Superior temporal gyrus (tissue), 1 donor: ENCODE data around the gene SH3TC1.

Experiments used
- DNase-seq: peaks from one replicate; pipeline ENCODE4 v3.0.0-alpha.2; 2016; ENCODE audit errors: extremely low spot score

Gene SH3TC1

DNA sequence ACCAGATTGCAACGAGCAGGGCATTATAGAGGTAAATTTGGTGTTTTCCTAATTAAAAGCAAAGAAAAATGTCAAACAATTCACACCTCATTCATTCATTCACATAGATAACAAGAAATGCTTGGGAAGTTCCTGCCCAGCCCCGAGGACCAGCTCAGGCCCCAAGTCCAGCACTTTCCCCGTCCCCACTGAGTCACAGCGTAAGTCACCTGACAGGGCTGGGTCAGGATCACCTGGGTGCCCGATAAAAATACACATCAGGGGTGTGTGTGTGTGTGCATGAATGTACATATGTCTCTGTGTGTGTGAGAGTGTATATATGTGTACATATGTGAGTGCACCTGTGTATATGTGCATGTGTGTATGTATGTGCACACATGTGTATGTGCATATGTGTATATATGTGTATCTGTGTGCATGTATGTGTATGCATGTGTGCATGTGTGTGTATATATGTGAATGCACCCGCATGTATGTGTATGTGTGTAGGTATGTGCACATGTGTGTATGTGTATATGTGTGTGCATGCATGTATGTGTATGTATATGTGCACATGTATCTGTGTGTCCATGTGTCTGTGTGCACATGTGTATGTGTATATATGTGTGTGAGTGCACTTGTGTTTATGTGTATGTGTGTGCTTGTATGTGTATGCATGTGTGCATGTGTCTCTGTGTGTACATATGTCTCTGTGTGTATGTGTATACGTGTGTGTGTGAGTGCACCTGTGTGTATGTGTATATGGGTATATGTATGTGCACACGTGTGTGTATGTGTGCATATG, 18.6 kb upstream of the SH3TC1 start:
- no peak for DNase-seq

DNA sequence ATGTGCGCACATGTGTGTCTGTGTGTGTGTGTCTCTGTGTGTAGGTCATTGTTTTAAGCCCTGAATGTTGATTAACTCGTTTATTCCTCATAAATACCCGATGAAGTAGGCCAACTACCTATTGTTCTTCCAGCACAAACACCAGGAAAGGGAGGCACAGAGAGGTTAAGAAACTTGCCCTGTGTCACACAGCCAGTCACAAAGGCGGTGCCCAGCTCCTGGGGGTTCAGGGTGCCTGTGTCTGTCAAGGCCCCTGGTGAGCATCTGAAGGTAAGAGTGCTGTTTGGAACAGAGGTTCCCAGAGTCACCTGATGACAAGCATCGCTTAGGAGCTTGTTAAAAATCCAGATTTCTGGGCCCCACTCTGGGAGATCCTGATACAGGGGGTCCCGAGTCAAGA, 18.0 kb upstream of the SH3TC1 start:
- no peak for DNase-seq

DNA sequence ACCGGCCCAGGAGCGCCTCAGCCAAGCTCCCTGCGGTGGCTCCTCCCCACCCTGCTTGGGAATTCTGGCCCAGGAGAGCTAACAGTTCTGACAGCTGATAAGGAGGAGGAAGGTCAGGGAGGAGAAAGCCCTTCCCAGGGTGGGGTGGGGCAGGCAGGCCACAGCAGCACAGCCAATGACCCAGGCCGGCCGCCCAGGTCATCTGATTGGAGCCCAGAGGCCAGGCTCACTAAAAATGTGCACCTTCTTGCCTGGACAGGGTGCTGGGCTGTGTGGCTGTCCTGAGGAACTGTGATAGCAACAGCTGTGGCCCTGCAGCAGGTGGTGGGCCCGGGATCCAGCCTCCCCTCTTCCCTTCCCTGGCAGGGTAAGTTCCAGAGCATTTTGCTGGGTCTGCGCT, 17.2 kb upstream of the SH3TC1 start:
- no peak for DNase-seq

DNA sequence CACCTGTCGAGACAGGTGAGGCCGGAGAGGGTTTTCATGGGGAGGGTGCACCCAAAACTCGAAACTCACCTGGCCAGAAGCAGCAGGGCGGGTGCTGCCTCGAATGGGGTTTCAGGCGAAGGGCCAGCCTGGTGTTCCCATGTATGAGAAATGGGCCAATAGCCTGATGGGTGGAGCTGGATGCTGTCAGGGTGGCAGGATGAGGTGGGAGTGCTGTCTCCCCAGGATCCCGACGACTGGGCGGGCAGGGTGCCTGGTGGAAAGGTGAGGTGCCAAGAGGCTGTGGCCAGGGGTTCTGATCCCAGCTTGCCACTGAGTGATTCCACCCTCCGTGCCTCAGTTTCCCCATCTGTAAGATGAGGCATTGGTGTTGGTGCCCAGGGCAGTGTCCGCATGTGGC, 16.8 kb upstream of the SH3TC1 start:
- DNase-seq = no peak

DNA sequence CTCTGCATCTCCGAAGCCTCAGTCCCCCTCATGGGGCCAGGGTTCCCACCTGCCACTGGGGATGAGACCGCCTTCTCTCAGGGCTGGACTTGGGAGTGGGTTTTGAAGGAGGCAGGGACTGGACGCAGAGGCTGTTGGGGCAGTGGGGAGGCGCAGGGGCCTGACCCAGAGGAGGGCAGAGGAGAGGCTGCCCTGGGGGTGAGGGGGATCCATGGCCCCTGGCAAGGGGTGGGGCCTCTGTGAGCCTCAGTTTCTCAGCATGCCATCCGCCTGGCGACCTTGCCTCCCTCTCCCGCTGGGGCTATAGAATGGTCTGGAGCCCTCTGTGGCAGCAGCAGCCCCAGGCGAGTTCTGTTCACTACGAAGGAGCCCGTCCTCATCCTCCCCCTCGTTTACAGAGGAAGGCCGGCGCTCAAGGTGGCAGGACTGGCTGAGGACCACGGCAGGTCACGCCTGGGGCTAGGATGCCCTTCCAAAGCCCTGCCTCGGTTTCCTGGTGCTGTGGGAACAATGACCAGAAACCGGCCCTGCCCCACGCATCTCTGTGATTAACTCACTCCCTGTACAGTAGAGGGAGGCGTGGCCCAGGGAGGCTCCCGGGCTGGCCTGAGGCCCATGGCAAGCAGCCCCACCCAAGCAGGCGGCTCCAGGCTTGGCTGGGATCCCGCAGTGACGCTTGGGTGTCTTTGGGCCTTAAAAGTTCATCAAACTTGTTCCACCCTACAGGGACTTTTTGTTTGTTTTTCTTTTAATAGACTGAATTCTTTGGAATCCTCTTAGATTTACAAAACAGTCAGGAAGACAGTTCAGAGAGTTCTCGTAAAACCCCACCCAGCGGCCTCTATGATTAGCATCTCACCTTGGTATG, 16.0 kb upstream of the SH3TC1 start:
- DNase-seq = no peak

DNA sequence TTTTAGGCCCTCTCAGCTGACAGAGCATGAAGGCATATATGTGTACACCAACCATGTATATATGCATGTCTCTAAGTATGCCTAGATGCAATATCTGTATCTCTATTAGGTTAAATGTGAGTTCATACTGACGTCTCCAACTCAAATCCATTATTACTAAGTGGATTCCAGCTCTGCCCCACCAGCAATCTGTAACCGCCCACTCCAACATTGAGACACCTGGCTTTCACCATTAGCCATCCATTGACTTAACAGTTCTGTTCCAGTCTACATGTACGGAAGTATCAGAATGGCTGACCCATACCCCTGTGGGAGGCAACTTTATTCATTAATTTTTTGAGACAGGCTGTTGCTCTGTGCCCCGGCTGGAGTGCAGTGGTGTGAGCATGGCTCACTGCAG, 15.0 kb upstream of the SH3TC1 start:
- DNase-seq = no peak

DNA sequence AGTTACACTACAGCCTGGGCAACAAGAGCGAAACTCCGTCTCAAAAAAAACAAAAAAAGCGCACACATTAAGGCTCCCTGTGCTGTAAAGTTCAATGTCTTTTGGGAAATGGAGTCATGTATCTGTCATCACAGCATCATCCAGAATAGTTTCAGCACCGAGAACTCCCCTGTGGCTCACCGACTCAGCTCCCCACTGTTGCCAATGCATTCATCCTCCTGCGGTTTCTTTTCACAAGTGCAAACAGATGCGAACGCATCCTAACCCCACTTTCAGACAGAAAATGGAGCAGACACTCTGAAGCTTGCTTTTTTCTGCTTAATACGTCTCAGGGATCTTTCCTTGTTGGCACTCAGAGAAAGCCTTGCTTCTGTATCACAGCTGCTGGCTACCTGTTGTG, 13.8 kb upstream of the SH3TC1 start:
- DNase-seq = no peak

DNA sequence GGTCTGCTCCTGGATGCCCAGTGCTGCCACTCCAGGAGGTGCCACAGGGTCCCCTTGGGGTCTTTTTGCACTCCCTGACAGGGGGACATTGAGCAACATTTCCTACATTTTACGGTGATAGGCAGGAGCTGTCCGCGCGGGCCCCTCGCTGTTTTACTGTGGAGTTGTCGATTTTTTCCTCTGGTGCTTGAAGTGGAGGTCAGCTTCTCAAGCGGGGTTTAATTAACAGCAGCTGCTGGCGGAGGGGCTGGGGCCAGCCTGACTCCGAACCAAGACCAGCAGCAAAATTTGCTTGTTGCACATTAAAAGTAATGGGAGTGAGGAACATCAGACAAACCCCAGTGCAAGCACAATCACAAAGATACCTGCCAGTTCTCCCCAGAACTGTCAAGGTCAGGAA, 13.2 kb upstream of the SH3TC1 start:
- DNase-seq = no peak

DNA sequence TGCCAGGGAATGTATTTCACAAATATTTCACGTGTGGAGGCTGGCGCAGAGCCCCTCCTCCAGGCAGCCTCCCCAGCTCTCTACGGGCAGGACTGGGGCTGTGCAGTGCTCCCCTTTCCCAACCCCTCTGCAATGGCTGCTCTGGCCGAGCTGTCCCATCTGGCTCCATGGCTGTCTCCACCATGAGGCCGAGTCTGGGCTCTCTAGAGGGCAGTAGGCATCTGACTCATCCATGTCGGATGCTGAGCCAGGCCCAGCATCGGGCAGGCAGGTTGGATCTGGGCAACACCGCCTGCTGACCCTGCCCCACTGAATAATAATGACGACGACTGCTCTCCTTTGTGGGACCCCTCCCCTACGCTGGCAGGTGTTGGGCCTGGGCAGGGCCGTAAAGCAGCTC, 11.0 kb upstream of the SH3TC1 start:
- no peak for DNase-seq

DNA sequence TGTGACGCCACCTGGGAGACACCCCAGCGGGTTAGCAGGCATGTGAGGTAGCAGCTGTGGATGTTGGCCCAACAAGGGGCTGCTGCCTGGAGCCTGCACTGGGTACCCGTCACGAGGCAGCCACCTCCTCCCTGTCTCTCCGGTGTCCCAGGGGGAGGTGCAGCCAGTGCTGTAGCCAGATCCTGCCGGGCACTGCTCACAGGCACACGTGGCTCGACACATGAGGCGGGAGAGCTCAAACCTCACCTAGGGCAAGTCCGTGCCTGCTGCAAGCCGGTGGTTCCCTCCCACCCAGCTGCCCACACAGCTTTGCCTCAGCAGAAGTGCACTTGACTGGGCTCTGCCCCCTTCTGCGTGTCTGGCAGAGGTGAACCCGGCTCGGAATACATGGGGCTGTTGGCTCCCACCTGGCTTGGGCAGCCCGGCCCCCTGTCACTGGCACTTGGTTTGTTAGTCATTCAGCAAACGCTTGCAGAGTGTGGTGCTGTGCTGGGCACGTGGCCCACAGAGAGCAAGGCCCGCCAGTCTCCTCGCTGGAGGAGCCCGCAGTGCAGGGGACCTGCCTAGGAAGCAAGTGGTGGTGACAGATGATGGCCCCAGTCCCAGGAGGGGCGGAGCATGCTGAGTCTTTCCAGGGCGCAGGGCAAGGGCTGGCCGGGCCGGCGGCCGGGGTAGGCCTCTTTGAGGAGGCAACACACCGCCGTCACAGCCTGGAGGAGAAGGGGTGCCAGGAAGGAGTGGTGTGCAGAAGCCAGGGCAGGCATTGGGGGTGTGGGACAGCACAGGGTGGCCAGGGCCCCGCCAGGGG, 10.1 kb upstream of the SH3TC1 start:
- DNase-seq = no peak

DNA sequence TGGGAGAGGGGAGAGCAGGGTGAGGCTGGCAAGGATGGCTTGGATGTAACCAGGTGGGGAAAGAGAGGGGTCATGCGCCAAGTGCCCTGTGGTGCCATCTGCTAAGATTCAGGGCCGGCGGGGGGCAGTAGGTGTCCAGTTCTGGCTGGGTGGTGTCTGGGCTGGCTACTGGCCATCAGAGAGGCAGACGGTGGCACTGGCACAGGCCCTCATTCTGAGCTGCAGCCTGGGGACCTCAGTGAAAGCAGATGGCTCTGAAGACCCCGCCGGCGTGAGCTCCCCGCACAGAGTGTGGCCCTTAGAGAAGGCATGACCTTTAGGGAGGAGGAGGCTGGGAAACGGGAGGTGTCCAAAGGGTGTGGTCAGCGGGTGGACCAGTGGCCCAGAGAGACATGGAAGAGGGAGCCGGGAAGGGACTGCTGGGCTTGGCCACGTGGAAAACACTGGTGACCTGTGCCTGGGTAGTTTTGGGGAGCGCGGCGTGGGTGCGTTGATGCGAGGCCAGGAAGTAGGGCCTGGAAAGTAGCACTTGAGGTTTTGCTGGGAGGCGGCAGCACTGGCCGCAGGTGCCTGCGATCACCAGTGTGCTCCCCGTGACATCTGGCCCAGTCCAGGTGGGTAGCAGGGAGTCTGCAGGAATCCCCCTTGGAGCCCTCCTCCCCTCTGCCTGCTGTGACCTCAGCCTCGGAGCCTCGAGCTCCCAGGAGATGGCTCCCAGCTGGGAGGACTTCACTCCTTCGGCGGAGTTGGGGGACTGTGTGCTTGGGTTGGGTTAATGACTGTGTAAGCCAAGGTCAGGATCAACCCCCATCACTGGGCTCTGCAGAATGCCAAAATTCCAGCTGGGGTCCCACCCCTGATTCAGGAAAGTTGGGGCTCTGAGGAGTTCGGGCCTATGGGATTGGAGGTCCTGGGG, 9.3 kb upstream of the SH3TC1 start:
- no peak for DNase-seq

DNA sequence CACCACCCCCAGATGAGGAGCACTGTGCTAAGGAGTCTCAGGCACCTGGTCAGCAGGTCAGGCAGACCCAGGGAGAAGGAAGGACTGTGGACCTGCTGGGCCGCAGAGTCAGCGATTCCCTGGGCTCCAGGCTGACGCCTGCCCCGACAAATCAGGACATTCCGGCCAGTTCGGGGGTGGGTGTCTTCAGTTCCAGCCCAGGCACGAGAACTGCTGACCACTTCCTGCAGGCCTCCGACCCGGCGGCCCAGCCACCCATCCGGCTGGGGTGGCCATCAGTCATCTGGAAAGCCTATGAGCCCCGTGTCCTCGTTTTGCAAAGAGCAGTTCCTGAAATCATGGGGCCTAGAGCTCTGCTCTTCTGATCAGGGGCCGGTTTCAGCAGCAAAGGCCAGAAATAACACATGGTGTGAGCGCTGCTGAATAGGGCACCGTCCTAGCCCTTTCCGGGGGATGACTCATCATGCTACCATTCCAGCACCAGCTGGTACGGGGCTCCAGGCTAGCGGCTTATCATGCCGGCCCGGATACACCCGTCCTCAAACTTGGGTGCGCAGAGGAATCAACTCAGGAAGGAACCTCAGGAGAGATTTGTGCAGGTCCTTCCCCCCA, 7.8 kb upstream of the SH3TC1 start:
- DNase-seq = peak; percentile 46

DNA sequence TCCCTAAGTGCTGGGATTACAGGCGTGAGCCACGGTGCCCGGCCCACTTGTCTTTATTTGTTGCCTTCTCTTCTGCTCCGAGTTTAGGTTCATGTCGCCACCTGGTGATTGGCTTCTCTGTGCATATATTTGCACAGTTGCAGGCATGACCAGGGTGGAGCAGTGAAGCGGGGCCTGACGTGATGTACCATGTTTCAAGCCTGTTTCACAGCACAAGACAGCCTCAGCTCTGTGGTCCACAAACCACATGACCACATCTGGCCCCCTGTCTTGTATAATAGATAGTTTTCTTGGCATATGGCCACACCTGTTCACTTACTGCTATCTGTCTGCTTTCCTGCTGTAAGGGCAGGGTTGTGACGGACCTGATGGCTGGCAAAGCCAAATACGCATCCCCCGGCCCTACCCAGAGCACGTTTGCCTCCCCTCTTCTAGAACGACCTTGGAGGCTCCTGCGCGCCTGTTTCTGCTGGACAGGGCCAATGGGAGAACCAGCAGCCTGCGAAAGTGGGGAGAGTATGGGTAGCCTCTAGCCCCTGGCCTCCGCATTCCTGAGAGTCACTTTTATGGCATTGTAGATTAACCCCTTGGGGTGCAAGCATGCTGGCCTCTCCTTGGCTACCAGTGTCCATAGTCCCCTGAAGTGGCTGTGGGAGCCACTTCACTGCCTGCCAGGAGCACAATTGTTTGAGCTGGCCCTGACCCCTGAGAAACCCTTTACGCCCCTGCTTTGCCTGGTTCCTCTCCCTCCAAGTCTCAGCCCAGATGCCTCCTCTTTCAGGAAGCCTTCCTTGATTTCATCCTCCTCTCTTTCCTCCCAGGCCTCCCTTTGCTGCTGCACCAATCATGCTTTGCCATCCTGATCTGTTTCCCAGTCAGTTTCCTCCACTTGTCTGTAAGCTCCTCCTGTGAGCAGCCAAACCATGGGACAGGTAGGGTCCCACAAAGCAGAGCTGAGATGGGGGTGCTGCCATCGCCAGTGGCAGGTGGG, 6.0 kb upstream of the SH3TC1 start:
- peak; percentile 47 for DNase-seq

DNA sequence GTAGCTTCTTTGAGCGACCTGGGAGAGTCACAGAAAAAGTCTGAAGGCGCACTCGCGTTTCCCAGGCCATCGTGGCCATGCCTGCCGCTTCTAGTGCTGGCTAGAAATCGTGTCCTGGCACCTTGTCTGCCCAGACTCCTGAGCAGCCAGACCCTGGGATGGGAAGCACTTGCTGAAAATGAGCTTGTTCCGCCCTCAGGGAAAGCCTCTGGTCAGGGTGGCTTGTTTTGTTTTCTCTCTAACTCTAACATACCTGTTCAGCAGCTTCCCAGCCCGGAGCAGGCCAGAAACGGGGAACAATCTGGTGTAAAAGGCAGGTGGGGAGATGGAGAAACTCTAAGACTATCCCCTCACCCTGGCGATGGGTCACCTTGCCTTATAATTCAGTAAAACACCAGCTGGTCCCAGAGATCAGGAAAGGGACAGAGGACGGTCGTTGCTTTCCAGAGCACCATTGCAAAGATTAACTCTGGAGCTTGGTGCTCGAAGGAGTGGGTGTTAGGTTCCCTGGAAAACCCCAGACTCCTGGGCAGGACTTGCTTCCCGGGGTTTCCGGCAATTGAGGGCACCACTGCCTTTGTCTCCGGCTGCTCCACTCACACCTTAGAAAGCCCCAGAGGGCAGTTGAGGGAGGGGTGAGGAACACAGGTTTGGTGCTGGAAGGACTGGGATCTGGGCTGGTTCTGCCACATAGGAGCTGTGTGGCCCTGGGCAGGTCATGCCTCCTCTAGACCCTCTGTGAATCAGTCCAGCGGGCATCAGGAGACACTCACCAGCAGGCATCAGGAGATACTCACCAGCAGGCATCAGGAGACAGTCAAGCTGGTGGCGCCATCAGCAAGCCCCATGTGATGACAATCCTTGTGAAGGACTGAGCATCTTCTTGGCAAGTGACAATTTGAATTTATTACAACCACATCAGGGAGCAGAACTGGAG, 4.5 kb upstream of the SH3TC1 start:
- DNase-seq = no peak

DNA sequence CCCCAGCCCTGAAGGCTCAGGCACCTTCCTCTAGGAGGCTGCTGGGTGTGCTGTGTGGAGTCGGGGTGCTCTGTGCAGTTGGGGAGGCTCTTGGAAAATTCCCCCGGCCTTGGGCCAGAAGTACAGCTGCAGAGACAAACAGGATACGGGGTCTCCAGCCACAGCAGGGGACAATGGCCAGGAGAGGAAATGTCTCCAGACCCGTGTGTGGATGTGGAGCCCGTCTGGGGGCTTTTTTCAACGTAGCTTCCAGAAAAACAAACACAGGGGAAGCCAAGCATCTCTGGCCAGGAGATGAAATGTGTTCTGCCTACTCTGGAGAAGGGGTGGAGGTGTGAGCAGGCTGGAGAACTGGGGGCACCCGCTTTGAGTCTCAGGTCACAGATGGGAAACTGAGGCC, 3.7 kb upstream of the SH3TC1 start:
- DNase-seq = no peak

DNA sequence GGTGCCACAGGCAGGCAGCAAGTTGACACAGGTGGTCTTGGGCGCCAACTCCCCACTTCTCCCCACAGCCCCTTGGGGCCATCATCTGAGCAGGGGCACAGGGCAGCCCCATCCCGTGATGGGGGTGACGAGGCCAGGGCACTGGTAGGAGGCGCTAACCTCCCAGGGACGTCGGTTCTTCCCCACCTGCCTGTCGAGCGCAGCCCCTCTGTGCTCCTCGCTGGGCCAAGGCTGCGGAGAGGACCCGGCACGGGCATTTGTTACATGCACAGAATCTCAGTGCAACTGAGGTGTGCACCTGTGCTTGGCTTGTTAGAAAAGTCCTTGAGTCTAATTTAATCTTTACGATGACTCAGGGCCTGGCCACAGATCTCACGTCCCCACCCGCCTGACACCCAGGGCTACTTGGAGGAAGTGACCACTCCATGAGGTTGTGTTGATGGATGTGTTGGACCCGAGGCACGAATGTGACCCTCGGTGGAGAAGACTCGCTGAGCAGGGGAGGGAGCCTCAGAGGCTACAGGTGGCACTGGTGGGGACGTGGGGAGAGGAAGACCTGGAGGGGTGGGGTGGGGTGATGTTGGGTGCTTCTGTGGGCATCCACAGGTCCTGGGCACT, 3.1 kb upstream of the SH3TC1 start:
- DNase-seq = no peak

DNA sequence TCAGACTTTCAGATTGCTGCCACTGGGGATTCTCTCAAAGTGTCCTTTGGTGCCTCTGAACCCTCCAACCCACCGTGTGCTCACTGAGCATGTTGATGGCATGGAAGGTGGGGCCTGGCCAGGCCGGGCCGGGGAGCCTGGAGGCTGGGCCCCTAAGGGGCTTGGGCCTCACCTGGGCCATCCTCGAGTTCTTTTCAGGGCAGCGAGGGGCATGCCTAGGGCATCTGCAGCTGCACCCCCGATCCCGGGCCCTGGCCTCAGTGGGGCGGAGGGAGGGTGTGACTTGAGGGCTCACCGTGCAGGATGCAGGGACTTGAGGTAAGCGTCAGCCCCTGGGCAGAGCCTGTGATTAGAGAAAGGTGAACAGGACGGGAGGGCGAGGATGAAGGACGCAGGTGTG, 1.6 kb upstream of the SH3TC1 start:
- DNase-seq = no peak
